Fibroblast of lung (primary cell): Measurements from ENCODE around the gene TXK. TPM values are rescaled to one million over a fixed set of nuclear protein-coding genes. Genes with fewer than 3 reads are reported as not detected.

Experiments used
- DNase-seq, 2 donors: peaks; one replicate each; pipeline versions ENCODE4 v3.0.0 to v3.0.0-alpha.2; 2010; ENCODE audit warnings: low read depth in 2 of 2
- H2AFZ ChIP-seq: 2 replicates; pipeline ENCODE4 v1.5.1; 2012; ENCODE audit warnings: low read length, control low read depth, inconsistent platforms
- H3K27ac ChIP-seq: 2 replicates; pipeline ENCODE4 v1.5.1; 2011; ENCODE audit warnings: low read length, control low read depth; ENCODE audit not compliant: insufficient read depth
- H3K27me3 ChIP-seq: 2 replicates; pipeline ENCODE4 v1.5.1; 2011; ENCODE audit warnings: mild to moderate bottlenecking, low read length; ENCODE audit not compliant: control insufficient read depth, insufficient read depth
- H3K36me3 ChIP-seq: 2 replicates; pipeline ENCODE4 v1.5.1; 2011; ENCODE audit warnings: low read length; ENCODE audit not compliant: control insufficient read depth, insufficient read depth
- H3K4me1 ChIP-seq: 2 replicates; pipeline ENCODE4 v1.5.1; 2011; ENCODE audit warnings: low read length; ENCODE audit not compliant: control insufficient read depth, insufficient read depth; ENCODE audit errors: extremely low read depth
- H3K4me2 ChIP-seq: 2 replicates; pipeline ENCODE4 v1.5.1; 2011; ENCODE audit warnings: low read length, control low read depth; ENCODE audit not compliant: insufficient read depth; ENCODE audit errors: extremely low read depth
- H3K4me3 ChIP-seq, 4 experiments: fragments of 200-600 bp in 1 of 4; sonication (generic) in 1 of 4; replicated peaks in 1 of 4; 2 replicates each; pipeline ENCODE4 v1.5.1; 2011 to 2016; ENCODE audit warnings: low read length in 4 of 4, low read depth in 3 of 4, mild to moderate bottlenecking in 3 of 4, control low read depth in 2 of 4, inconsistent platforms in 1 of 4, mixed read lengths in 1 of 4; ENCODE audit not compliant: insufficient read depth in 1 of 4; ENCODE audit errors: control extremely low read depth in 1 of 4
- H3K79me2 ChIP-seq: 2 replicates; pipeline ENCODE4 v1.5.1; 2012; ENCODE audit warnings: mild to moderate bottlenecking, low read length, inconsistent platforms; ENCODE audit not compliant: control insufficient read depth, insufficient read depth
- H3K9ac ChIP-seq: 2 replicates; pipeline ENCODE4 v1.5.1; 2011; ENCODE audit warnings: mild to moderate bottlenecking, low read length, control low read depth; ENCODE audit not compliant: insufficient read depth
- H3K9me3 ChIP-seq: 2 replicates; pipeline ENCODE4 v1.5.1; 2012; ENCODE audit warnings: low read depth, low read length; ENCODE audit not compliant: control insufficient read depth, insufficient read depth
- H4K20me1 ChIP-seq: 2 replicates; pipeline ENCODE4 v1.5.1; 2011; ENCODE audit warnings: low read length; ENCODE audit not compliant: control insufficient read depth, insufficient read depth; ENCODE audit errors: extremely low read depth
- CTCF ChIP-seq, 2 donors: IDR thresholded peaks in 1 of 2; conservative IDR thresholded peaks in 1 of 2; 1 replicate in 1 of 2; 2 replicates in 1 of 2; pipeline ENCODE4 v1.5.1; 2011 to 2012; ENCODE audit warnings: low read length in 2 of 2, control low read depth in 1 of 2, inconsistent platforms in 1 of 2, low read depth in 1 of 2, mild to moderate bottlenecking in 1 of 2
- EZH2 ChIP-seq: IDR thresholded peaks from 2 replicates; pipeline ENCODE4 v1.5.1; 2012; ENCODE audit warnings: low read length, control low read depth, mild to moderate bottlenecking; ENCODE audit errors: missing control alignments
- polyA plus RNA-seq, 2 donors: library from polyadenylated mRNA; depleted of rRNA in 1 of 2; stranded (reverse) in 1 of 2; unstranded in 1 of 2; fragments of >200 nt; gene quantifications; 2 replicates each; pipeline ENCODE4 v1.2.1, GENCODE V29; 2011 to 2012; ENCODE audit warnings: missing spikeins in 1 of 2
- total RNA-seq: library from RNA; depleted of rRNA; stranded (reverse); fragments of >200 nt; gene quantifications from 2 replicates; pipeline ENCODE4 v1.2.1, GENCODE V29; 2014

TXK gene
- total and polyA plus RNA-seq, 2 donors (not counting 1 experiment from before 2014, with no cell fraction given) = 0.05 to 0.66 TPM

GRCh38 chr4:48037117-48037462 is 97.0 kb downstream of the TXK start:
- H3K9me3 ChIP-seq = no peaks in the 10 kb centered on the region
- DNase-seq = no peak
- H2AFZ ChIP-seq = no peak overlapping the region
- H3K27ac ChIP-seq = no peak overlapping the region
- H3K79me2 ChIP-seq = no peaks in the 10 kb centered on the region
- no peaks in the 10 kb centered on the region for H4K20me1 ChIP-seq
- no peak for TF ChIP-seq CTCF (conservative IDR thresholded peaks at IDR 0.05 in 1 of 2, IDR thresholded peaks at IDR 0.05 in 1 of 2; ENCODE audit: low read depth in 1 of 2, low read length in 2 of 2)
- no peak for TF ChIP-seq EZH2
- H3K9ac ChIP-seq = no peak overlapping the region
- no peaks in the 10 kb centered on the region for H3K4me1 ChIP-seq
- H3K4me3 ChIP-seq = no peak overlapping the region
- H3K27me3 ChIP-seq = no peaks in the 10 kb centered on the region
- no peak overlapping the region for H3K4me2 ChIP-seq
- no peaks in the 10 kb centered on the region for H3K36me3 ChIP-seq

GRCh38 chr4:48035952-48036351 is 98.1 kb downstream of the TXK start:
- no peaks in the 10 kb centered on the region for H3K79me2 ChIP-seq
- no peak for TF ChIP-seq CTCF (conservative IDR thresholded peaks at IDR 0.05 in 1 of 2, IDR thresholded peaks at IDR 0.05 in 1 of 2; ENCODE audit: low read depth in 1 of 2, low read length in 2 of 2)
- no peak for TF ChIP-seq EZH2
- no peak for DNase-seq
- no peak overlapping the region for H3K4me2 ChIP-seq
- no peak overlapping the region for H2AFZ ChIP-seq
- no peaks in the 10 kb centered on the region for H3K27me3 ChIP-seq
- H3K4me3 ChIP-seq = no peak overlapping the region
- no peaks in the 10 kb centered on the region for H3K36me3 ChIP-seq
- no peak overlapping the region for H3K27ac ChIP-seq
- H3K9ac ChIP-seq = no peak overlapping the region
- no peaks in the 10 kb centered on the region for H3K9me3 ChIP-seq
- no peaks in the 10 kb centered on the region for H3K4me1 ChIP-seq
- no peaks in the 10 kb centered on the region for H4K20me1 ChIP-seq

- Histone ChIP-seq H3K4me1 (no peaks in the 10 kb centered on the region), H3K27ac (no peak overlapping the region), H3K36me3 (no peaks in the 10 kb centered on the region), H3K9me3 (no peaks in the 10 kb centered on the region), H3K79me2 (no peaks in the 10 kb centered on the region), H3K27me3 (no peaks in the 10 kb centered on the region), H3K4me3 (no peak overlapping the region), H4K20me1 (no peaks in the 10 kb centered on the region), H2AFZ (no peak overlapping the region), H3K9ac (no peak overlapping the region), H3K4me2 (no peak overlapping the region)
- no peak for TF ChIP-seq EZH2
- TF ChIP-seq CTCF (conservative IDR thresholded peaks at IDR 0.05 in 1 of 2, IDR thresholded peaks at IDR 0.05 in 1 of 2; ENCODE audit: low read depth in 1 of 2, low read length in 2 of 2) = peak; percentile 42 to 45
- DNase-seq = peak in 1 of 2 donors; percentile 7
Measured at GRCh38 chr4:48033825-48034413, 100.1 kb downstream of the TXK start.
